IMR-90 (cell line): ENCODE data around the gene ZNF471.

ENCODE experiments used
- CEBPB ChIP-seq: IDR thresholded peaks from 2 replicates; pipeline ENCODE4 v1.6.1; 2012; ENCODE audit warnings: low read depth, low read length, improper control_type of control experiment
- CHD1 ChIP-seq: IDR thresholded peaks from 2 replicates; pipeline ENCODE4 v1.6.1; 2012; ENCODE audit warnings: low read depth, low read length, improper control_type of control experiment
- FOS ChIP-seq: fragments of 150-350 bp; IDR thresholded peaks from 2 replicates; pipeline ENCODE4 v1.6.1; 2016; ENCODE audit warnings: low read depth, low read length
- MAFK ChIP-seq: IDR thresholded peaks from 2 replicates; pipeline ENCODE4 v1.6.1; 2012; ENCODE audit warnings: low read depth, low read length, improper control_type of control experiment
- MXI1 ChIP-seq: IDR thresholded peaks from 2 replicates; pipeline ENCODE4 v1.6.1; 2012; ENCODE audit warnings: low read depth, mild to moderate bottlenecking, low read length, moderate library complexity, borderline replicate concordance
- NFE2L2 ChIP-seq: fragments of 150-350 bp; IDR thresholded peaks from 2 replicates; pipeline ENCODE4 v1.6.1; 2016; ENCODE audit warnings: low read depth, mild to moderate bottlenecking, low read length
- POLR2A ChIP-seq: IDR thresholded peaks from 2 replicates; pipeline ENCODE4 v1.6.1; 2012; ENCODE audit warnings: mild to moderate bottlenecking, low read depth, low read length
- RAD21 ChIP-seq: IDR thresholded peaks from 2 replicates; pipeline ENCODE4 v1.6.1; 2012; ENCODE audit warnings: low read length, improper control_type of control experiment
- RCOR1 ChIP-seq: IDR thresholded peaks from 2 replicates; pipeline ENCODE4 v1.6.1; 2012; ENCODE audit warnings: mild to moderate bottlenecking, low read length, improper control_type of control experiment; ENCODE audit not compliant: insufficient replicate concordance
- SMC3 ChIP-seq: fragments of 150-350 bp; IDR thresholded peaks from 2 replicates; pipeline ENCODE4 v1.6.1; 2016; ENCODE audit warnings: low read depth, mild to moderate bottlenecking, antibody characterized with exemption, low read length, moderate library complexity
- TF ChIP-seq, protein P1 (sequence below): fragments of 150-350 bp; IDR thresholded peaks from 2 replicates; pipeline ENCODE4 v1.6.1; 2017; ENCODE audit warnings: mild to moderate bottlenecking, antibody characterized with exemption, low read length, low read depth
- TF ChIP-seq, protein P2 (sequence below): conservative IDR thresholded peaks from 2 replicates; pipeline ENCODE4 v1.5.1; 2012; ENCODE audit warnings: mild to moderate bottlenecking, low read depth, low read length, improper control_type of control experiment

DNA sequence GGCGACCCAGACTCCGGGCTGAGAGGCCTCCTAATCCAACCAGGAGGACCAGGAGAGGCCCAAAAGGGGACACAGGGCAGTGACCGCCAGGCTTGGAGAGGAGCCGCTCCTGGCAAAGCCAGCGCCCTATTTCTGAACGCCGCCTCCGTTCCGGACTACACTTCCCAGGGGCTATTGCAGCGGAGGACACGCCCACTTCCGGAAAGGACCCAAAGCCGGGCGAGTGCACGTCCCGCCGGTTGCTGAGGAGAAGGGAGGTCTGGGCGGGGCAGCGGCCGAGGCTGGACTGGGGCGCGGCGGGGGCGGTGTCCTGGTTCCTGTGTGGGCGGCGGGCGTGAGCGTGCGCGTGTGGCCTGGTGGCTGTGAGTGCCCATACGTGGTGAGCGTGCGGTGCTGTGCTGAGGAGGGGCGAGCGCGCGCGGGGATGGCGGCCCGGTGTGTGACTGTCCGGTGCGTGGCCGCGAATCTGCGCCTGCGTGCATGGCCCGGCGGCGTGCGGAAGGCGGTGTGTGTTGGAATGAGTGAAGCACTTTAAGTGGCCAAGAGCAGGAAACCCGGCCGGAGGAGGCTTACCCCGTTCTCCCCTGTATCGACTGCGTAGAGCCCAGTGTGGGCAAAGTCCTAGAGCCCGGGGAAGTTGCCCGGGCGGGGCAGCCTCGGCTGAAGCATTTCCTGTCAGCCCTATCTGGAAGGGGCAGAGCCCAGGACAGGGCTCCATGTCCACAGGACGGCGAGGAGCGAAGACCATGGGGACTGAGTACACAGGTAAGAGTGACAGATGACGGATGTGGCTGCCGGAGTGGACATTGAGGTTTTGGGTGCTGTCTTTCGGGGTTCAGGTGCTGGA is 59.8 kb downstream of the ZNF471 start, which contains the start of gene ZNF470:
- TF ChIP-seq, protein P1, sequence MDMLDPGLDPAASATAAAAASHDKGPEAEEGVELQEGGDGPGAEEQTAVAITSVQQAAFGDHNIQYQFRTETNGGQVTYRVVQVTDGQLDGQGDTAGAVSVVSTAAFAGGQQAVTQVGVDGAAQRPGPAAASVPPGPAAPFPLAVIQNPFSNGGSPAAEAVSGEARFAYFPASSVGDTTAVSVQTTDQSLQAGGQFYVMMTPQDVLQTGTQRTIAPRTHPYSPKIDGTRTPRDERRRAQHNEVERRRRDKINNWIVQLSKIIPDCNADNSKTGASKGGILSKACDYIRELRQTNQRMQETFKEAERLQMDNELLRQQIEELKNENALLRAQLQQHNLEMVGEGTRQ: no peak
- TF ChIP-seq, protein P2, sequence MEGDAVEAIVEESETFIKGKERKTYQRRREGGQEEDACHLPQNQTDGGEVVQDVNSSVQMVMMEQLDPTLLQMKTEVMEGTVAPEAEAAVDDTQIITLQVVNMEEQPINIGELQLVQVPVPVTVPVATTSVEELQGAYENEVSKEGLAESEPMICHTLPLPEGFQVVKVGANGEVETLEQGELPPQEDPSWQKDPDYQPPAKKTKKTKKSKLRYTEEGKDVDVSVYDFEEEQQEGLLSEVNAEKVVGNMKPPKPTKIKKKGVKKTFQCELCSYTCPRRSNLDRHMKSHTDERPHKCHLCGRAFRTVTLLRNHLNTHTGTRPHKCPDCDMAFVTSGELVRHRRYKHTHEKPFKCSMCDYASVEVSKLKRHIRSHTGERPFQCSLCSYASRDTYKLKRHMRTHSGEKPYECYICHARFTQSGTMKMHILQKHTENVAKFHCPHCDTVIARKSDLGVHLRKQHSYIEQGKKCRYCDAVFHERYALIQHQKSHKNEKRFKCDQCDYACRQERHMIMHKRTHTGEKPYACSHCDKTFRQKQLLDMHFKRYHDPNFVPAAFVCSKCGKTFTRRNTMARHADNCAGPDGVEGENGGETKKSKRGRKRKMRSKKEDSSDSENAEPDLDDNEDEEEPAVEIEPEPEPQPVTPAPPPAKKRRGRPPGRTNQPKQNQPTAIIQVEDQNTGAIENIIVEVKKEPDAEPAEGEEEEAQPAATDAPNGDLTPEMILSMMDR: no peak
- TF ChIP-seq NFE2L2 (no peak), RAD21 (no peak), SMC3 (no peak), FOS (no peak), POLR2A (no peak), MAFK (no peak), CHD1 (no peak), CEBPB (no peak), RCOR1 (no peak), MXI1 (peak; percentile 73; the same call in 1 of the 2 replicates)
